HEK293 (cell line): Measurements from ENCODE around the gene OTUB2.
A peak's percentile ranks its signal among the peaks of the same experiment; 100 is the strongest.

Experiments
- KLF10 ChIP-seq: fragments of 450-650 bp; IDR thresholded peaks from 2 replicates; pipeline ENCODE4 v1.5.1; 2018; ENCODE audit warnings: missing biosample characterization, mild to moderate bottlenecking, missing genetic modification characterization
- MZF1 ChIP-seq: fragments of 450-650 bp; formaldehyde crosslinking; IDR thresholded peaks from 2 replicates; pipeline ENCODE4 v1.5.1; 2017; ENCODE audit warnings: missing biosample characterization, missing genetic modification characterization, borderline replicate concordance
- RBAK ChIP-seq: fragments of 450-650 bp; formaldehyde crosslinking; IDR thresholded peaks from 2 replicates; pipeline ENCODE4 v1.5.1; 2016; ENCODE audit warnings: missing biosample characterization, missing genetic modification characterization
- WT1 ChIP-seq: fragments of 450-650 bp; formaldehyde crosslinking; IDR thresholded peaks from 2 replicates; pipeline ENCODE4 v1.5.1; 2016; ENCODE audit warnings: missing biosample characterization, missing genetic modification characterization
- ZBTB17 ChIP-seq: fragments of 450-650 bp; formaldehyde crosslinking; IDR thresholded peaks from 2 replicates; pipeline ENCODE4 v1.5.1; 2016; ENCODE audit warnings: missing biosample characterization, missing genetic modification characterization
- ZBTB44 ChIP-seq: fragments of 450-650 bp; IDR thresholded peaks from 2 replicates; pipeline ENCODE4 v1.5.1; 2018; ENCODE audit warnings: missing biosample characterization, mild to moderate bottlenecking, missing genetic modification characterization
- ZBTB48 ChIP-seq: fragments of 450-650 bp; formaldehyde crosslinking; IDR thresholded peaks from 2 replicates; pipeline ENCODE4 v1.5.1; 2016; ENCODE audit warnings: missing biosample characterization, missing genetic modification characterization
- ZFP37 ChIP-seq: fragments of 450-650 bp; formaldehyde crosslinking; IDR thresholded peaks from 2 replicates; pipeline ENCODE4 v1.5.1; 2016; ENCODE audit warnings: missing biosample characterization, missing genetic modification characterization
- ZNF112 ChIP-seq: fragments of 450-650 bp; formaldehyde crosslinking; IDR thresholded peaks from 2 replicates; pipeline ENCODE4 v1.5.0; 2017; ENCODE audit warnings: missing biosample characterization, missing genetic modification characterization
- ZNF18 ChIP-seq: fragments of 450-650 bp; formaldehyde crosslinking; IDR thresholded peaks from 2 replicates; pipeline ENCODE4 v1.5.1; 2016; ENCODE audit warnings: missing biosample characterization, missing genetic modification characterization
- ZNF266 ChIP-seq: fragments of 450-650 bp; formaldehyde crosslinking; IDR thresholded peaks from 2 replicates; pipeline ENCODE4 v1.5.1; 2016; ENCODE audit warnings: missing biosample characterization, missing genetic modification characterization, low read depth
- ZNF398 ChIP-seq: fragments of 450-650 bp; formaldehyde crosslinking; IDR thresholded peaks from 2 replicates; pipeline ENCODE4 v1.5.1; 2017; ENCODE audit warnings: missing biosample characterization, missing genetic modification characterization
- ZNF488 ChIP-seq: fragments of 450-650 bp; formaldehyde crosslinking; IDR thresholded peaks from 2 replicates; pipeline ENCODE4 v1.5.1; 2016; ENCODE audit warnings: missing biosample characterization, missing genetic modification characterization
- ZNF555 ChIP-seq: fragments of 450-650 bp; formaldehyde crosslinking; conservative IDR thresholded peaks from 2 replicates; pipeline ENCODE4 v1.5.1; 2017; ENCODE audit warnings: missing biosample characterization, mild to moderate bottlenecking, missing genetic modification characterization, inconsistent platforms
- ZNF561 ChIP-seq: fragments of 450-650 bp; IDR thresholded peaks from 2 replicates; pipeline ENCODE4 v1.5.1; 2018; ENCODE audit warnings: missing biosample characterization, missing genetic modification characterization, borderline replicate concordance
- ZNF600 ChIP-seq: fragments of 450-650 bp; formaldehyde crosslinking; IDR thresholded peaks from 2 replicates; pipeline ENCODE4 v1.5.1; 2016; ENCODE audit warnings: missing biosample characterization, missing genetic modification characterization
- ZNF610 ChIP-seq: fragments of 450-650 bp; formaldehyde crosslinking; IDR thresholded peaks from 2 replicates; pipeline ENCODE4 v1.5.1; 2016; ENCODE audit warnings: missing biosample characterization, missing genetic modification characterization, borderline replicate concordance
- ZNF623 ChIP-seq: fragments of 450-650 bp; formaldehyde crosslinking; IDR thresholded peaks from 2 replicates; pipeline ENCODE4 v1.5.1; 2016; ENCODE audit warnings: missing biosample characterization, missing genetic modification characterization
- ZNF629 ChIP-seq: fragments of 450-650 bp; formaldehyde crosslinking; IDR thresholded peaks from 2 replicates; pipeline ENCODE4 v1.5.1; 2017; ENCODE audit warnings: missing biosample characterization, missing genetic modification characterization
- ZNF639 ChIP-seq: fragments of 450-650 bp; formaldehyde crosslinking; IDR thresholded peaks from 2 replicates; pipeline ENCODE4 v1.5.1; 2016; ENCODE audit warnings: missing biosample characterization, missing genetic modification characterization
- ZNF654 ChIP-seq: fragments of 450-650 bp; formaldehyde crosslinking; IDR thresholded peaks from 2 replicates; pipeline ENCODE4 v1.5.1; 2016; ENCODE audit warnings: low read depth, missing biosample characterization, missing genetic modification characterization
- ZNF692 ChIP-seq: fragments of 450-650 bp; formaldehyde crosslinking; IDR thresholded peaks from 2 replicates; pipeline ENCODE4 v1.5.1; 2016; ENCODE audit warnings: missing biosample characterization, missing genetic modification characterization
- ZNF704 ChIP-seq: fragments of 450-650 bp; formaldehyde crosslinking; IDR thresholded peaks from 2 replicates; pipeline ENCODE4 v1.5.1; 2016; ENCODE audit warnings: missing biosample characterization, missing genetic modification characterization
- ZNF747 ChIP-seq: fragments of 450-650 bp; formaldehyde crosslinking; IDR thresholded peaks from 2 replicates; pipeline ENCODE4 v1.5.1; 2016; ENCODE audit warnings: missing biosample characterization, missing genetic modification characterization
- ZNF843 ChIP-seq: fragments of 450-650 bp; formaldehyde crosslinking; IDR thresholded peaks from 2 replicates; pipeline ENCODE4 v1.5.1; 2016; ENCODE audit warnings: missing biosample characterization, missing genetic modification characterization
- ZSCAN23 ChIP-seq: fragments of 450-650 bp; formaldehyde crosslinking; IDR thresholded peaks from 2 replicates; pipeline ENCODE4 v1.5.1; 2016; ENCODE audit warnings: missing biosample characterization, missing genetic modification characterization

Gene OTUB2

GRCh38 chr14:94066089-94066676 is 40.0 kb downstream of the OTUB2 start (continued):
- TF ChIP-seq MZF1 (0 out of 2 replicates have a peak, but pooled peaks have one; percentile 34), WT1 (tag by site-specific recombination) (peak; percentile 91), KLF10 (tag by site-specific recombination) (peak; percentile 31; the same call in 1 of the 2 replicates), ZNF747 (tag by site-specific recombination) (no peak), ZNF398 (tag by site-specific recombination) (peak; percentile 91), ZNF18 (tag by site-specific recombination) (no peak), ZNF488 (tag by site-specific recombination) (no peak), ZSCAN23 (tag by site-specific recombination) (0 out of 2 replicates have a peak, but pooled peaks have one; percentile 22), ZNF555 (tag by site-specific recombination) (no peak), ZNF112 (tag by site-specific recombination) (0 out of 2 replicates have a peak, but pooled peaks have one; percentile 58), ZNF610 (0 out of 2 replicates have a peak, but pooled peaks have one; percentile 20), ZNF692 (tag by site-specific recombination) (peak; percentile 67; the same call in 1 of the 2 replicates), ZBTB48 (tag by site-specific recombination) (peak; percentile 75; the same call in 1 of the 2 replicates), ZNF629 (0 out of 2 replicates have a peak, but pooled peaks have one; percentile 13), ZNF561 (tag by site-specific recombination) (peak; percentile 71; the same call in 1 of the 2 replicates), ZFP37 (tag by site-specific recombination) (peak; percentile 47; the same call in 1 of the 2 replicates), ZBTB44 (tag by site-specific recombination) (peak; percentile 18; the same call in 1 of the 2 replicates), ZNF623 (no peak), ZNF266 (tag by site-specific recombination) (no peak), ZNF639 (tag by site-specific recombination) (0 out of 2 replicates have a peak, but pooled peaks have one; percentile 52), RBAK (tag by site-specific recombination) (no peak), ZNF600 (peak; percentile 99), ZBTB17 (peak; percentile 42; the same call in 1 of the 2 replicates), ZNF704 (no peak), ZNF843 (tag by site-specific recombination) (0 out of 2 replicates have a peak, but pooled peaks have one; percentile 43), ZNF654 (no peak)
